T-helper 1 cell treated with Interleukin-12 subunit alpha and Interleukin-12 subunit beta and Interleukin-4 antibody, amounts not matched to agents 30 μg/mL and 1 μg/mL, for 36 hours (primary cell): ENCODE data around the gene SLC24A3.

Source experiments
- H3K27ac Mint-ChIP-seq: one replicate; pipeline ENCODE4 v1.8.0; 2021; ENCODE audit warnings: mild to moderate bottlenecking, mixed read lengths
- H3K27me3 Mint-ChIP-seq: one replicate; pipeline ENCODE4 v1.8.0; 2021; ENCODE audit warnings: low read depth, mixed read lengths
- H3K36me3 Mint-ChIP-seq: one replicate; pipeline ENCODE4 v1.8.0; 2021; ENCODE audit warnings: low read depth, mixed read lengths
- H3K4me1 Mint-ChIP-seq: one replicate; pipeline ENCODE4 v1.8.0; 2021; ENCODE audit warnings: low read depth, mixed read lengths
- H3K4me3 Mint-ChIP-seq: one replicate; pipeline ENCODE4 v1.8.0; 2021; ENCODE audit warnings: mild to moderate bottlenecking, moderate library complexity, mixed read lengths
- H3K9me3 Mint-ChIP-seq: one replicate; pipeline ENCODE4 v1.8.0; 2021; ENCODE audit warnings: mixed read lengths

Gene SLC24A3

GRCh38 chr20:19566226-19566945, 353.9 kb downstream of the SLC24A3 start:
- H3K4me1 Mint-ChIP-seq, result no peaks in the 10 kb centered on the region
- H3K9me3 Mint-ChIP-seq, result peaks cover 19% of the 10 kb centered on the region
- no peak overlapping the region for H3K4me3 Mint-ChIP-seq
- no peaks in the 10 kb centered on the region for H3K36me3 Mint-ChIP-seq
- no peak overlapping the region for H3K27ac Mint-ChIP-seq
- no peaks in the 10 kb centered on the region for H3K27me3 Mint-ChIP-seq

- Mint-ChIP-seq H3K36me3 (no peaks in the 10 kb centered on the region), H3K4me3 (no peak overlapping the region), H3K27ac (no peak overlapping the region), H3K4me1 (no peaks in the 10 kb centered on the region), H3K9me3 (peaks cover 19% of the 10 kb centered on the region), H3K27me3 (no peaks in the 10 kb centered on the region)
These were observed 355.7 kb downstream of the SLC24A3 start for GRCh38 chr20:19568128-19568527.

- H3K27me3 Mint-ChIP-seq, result no peaks in the 10 kb centered on the region
- H3K4me1 Mint-ChIP-seq, result no peaks in the 10 kb centered on the region
- H3K9me3 Mint-ChIP-seq, result peaks cover 19% of the 10 kb centered on the region
- no peak overlapping the region for H3K4me3 Mint-ChIP-seq
- no peak overlapping the region for H3K27ac Mint-ChIP-seq
- H3K36me3 Mint-ChIP-seq, result no peaks in the 10 kb centered on the region
These were observed 359.6 kb downstream of the SLC24A3 start for GRCh38 chr20:19571996-19572395.

- no peak overlapping the region for H3K27ac Mint-ChIP-seq
- H3K36me3 Mint-ChIP-seq, result no peaks in the 10 kb centered on the region
- H3K4me1 Mint-ChIP-seq, result no peaks in the 10 kb centered on the region
- H3K9me3 Mint-ChIP-seq, result no peaks in the 10 kb centered on the region
- H3K4me3 Mint-ChIP-seq, result no peak overlapping the region
- no peaks in the 10 kb centered on the region for H3K27me3 Mint-ChIP-seq
These were observed 365.2 kb downstream of the SLC24A3 start for GRCh38 chr20:19577692-19578091.

GRCh38 chr20:19582782-19583181, 370.3 kb downstream of the SLC24A3 start:
- Mint-ChIP-seq H3K36me3 (no peaks in the 10 kb centered on the region), H3K27ac (no peak overlapping the region), H3K4me3 (no peak overlapping the region), H3K27me3 (no peaks in the 10 kb centered on the region), H3K9me3 (no peaks in the 10 kb centered on the region), H3K4me1 (no peaks in the 10 kb centered on the region)

GRCh38 chr20:19583532-19584175, 371.2 kb downstream of the SLC24A3 start:
- no peak overlapping the region for H3K4me3 Mint-ChIP-seq
- H3K27ac Mint-ChIP-seq, result no peak overlapping the region
- H3K4me1 Mint-ChIP-seq, result no peaks in the 10 kb centered on the region
- H3K36me3 Mint-ChIP-seq, result no peaks in the 10 kb centered on the region
- no peaks in the 10 kb centered on the region for H3K27me3 Mint-ChIP-seq
- no peaks in the 10 kb centered on the region for H3K9me3 Mint-ChIP-seq

GRCh38 chr20:19588241-19588640, 375.8 kb downstream of the SLC24A3 start:
- H3K4me3 Mint-ChIP-seq, result no peak overlapping the region
- H3K4me1 Mint-ChIP-seq, result no peaks in the 10 kb centered on the region
- H3K27ac Mint-ChIP-seq, result no peak overlapping the region
- no peaks in the 10 kb centered on the region for H3K36me3 Mint-ChIP-seq
- no peaks in the 10 kb centered on the region for H3K27me3 Mint-ChIP-seq
- H3K9me3 Mint-ChIP-seq, result no peaks in the 10 kb centered on the region

- H3K4me3 Mint-ChIP-seq, result no peak overlapping the region
- no peaks in the 10 kb centered on the region for H3K4me1 Mint-ChIP-seq
- H3K36me3 Mint-ChIP-seq, result no peaks in the 10 kb centered on the region
- H3K27me3 Mint-ChIP-seq, result no peaks in the 10 kb centered on the region
- H3K27ac Mint-ChIP-seq, result no peak overlapping the region
- no peaks in the 10 kb centered on the region for H3K9me3 Mint-ChIP-seq
These were observed 376.3 kb downstream of the SLC24A3 start for GRCh38 chr20:19588732-19589131.

GRCh38 chr20:19589787-19590362, 377.4 kb downstream of the SLC24A3 start:
- Mint-ChIP-seq H3K4me3 (no peak overlapping the region), H3K27ac (no peak overlapping the region), H3K27me3 (no peaks in the 10 kb centered on the region), H3K36me3 (no peaks in the 10 kb centered on the region), H3K4me1 (no peaks in the 10 kb centered on the region), H3K9me3 (no peaks in the 10 kb centered on the region)

GRCh38 chr20:19590382-19590781, 377.9 kb downstream of the SLC24A3 start:
- Mint-ChIP-seq H3K4me1 (no peaks in the 10 kb centered on the region), H3K36me3 (no peaks in the 10 kb centered on the region), H3K9me3 (no peaks in the 10 kb centered on the region), H3K27me3 (no peaks in the 10 kb centered on the region), H3K27ac (no peak overlapping the region), H3K4me3 (no peak overlapping the region)

- H3K27ac Mint-ChIP-seq, result no peak overlapping the region
- no peaks in the 10 kb centered on the region for H3K9me3 Mint-ChIP-seq
- no peaks in the 10 kb centered on the region for H3K4me1 Mint-ChIP-seq
- H3K36me3 Mint-ChIP-seq, result no peaks in the 10 kb centered on the region
- H3K27me3 Mint-ChIP-seq, result no peaks in the 10 kb centered on the region
- no peak overlapping the region for H3K4me3 Mint-ChIP-seq
These were observed 381.3 kb downstream of the SLC24A3 start for GRCh38 chr20:19593762-19594161.

GRCh38 chr20:19594896-19595295, 382.5 kb downstream of the SLC24A3 start:
- H3K4me3 Mint-ChIP-seq, result no peak overlapping the region
- no peaks in the 10 kb centered on the region for H3K27me3 Mint-ChIP-seq
- no peak overlapping the region for H3K27ac Mint-ChIP-seq
- H3K4me1 Mint-ChIP-seq, result no peaks in the 10 kb centered on the region
- no peaks in the 10 kb centered on the region for H3K9me3 Mint-ChIP-seq
- no peaks in the 10 kb centered on the region for H3K36me3 Mint-ChIP-seq

- H3K36me3 Mint-ChIP-seq, result no peaks in the 10 kb centered on the region
- no peaks in the 10 kb centered on the region for H3K27me3 Mint-ChIP-seq
These were observed 385.8 kb downstream of the SLC24A3 start for GRCh38 chr20:19598117-19598850.

GRCh38 chr20:19599200-19599599, 386.8 kb downstream of the SLC24A3 start:
- H3K9me3 Mint-ChIP-seq, result no peaks in the 10 kb centered on the region
- no peak overlapping the region for H3K27ac Mint-ChIP-seq
- no peaks in the 10 kb centered on the region for H3K36me3 Mint-ChIP-seq
- no peaks in the 10 kb centered on the region for H3K27me3 Mint-ChIP-seq
- H3K4me3 Mint-ChIP-seq, result no peak overlapping the region
- H3K4me1 Mint-ChIP-seq, result no peaks in the 10 kb centered on the region

More at GRCh38 chr20:19598117-19598850, 385.8 kb downstream of the SLC24A3 start:
- Mint-ChIP-seq H3K9me3 (no peaks in the 10 kb centered on the region), H3K4me1 (no peaks in the 10 kb centered on the region), H3K4me3 (no peak overlapping the region), H3K27ac (no peak overlapping the region)

- Mint-ChIP-seq H3K4me1 (no peaks in the 10 kb centered on the region), H3K36me3 (no peaks in the 10 kb centered on the region)
These were observed 387.6 kb downstream of the SLC24A3 start for GRCh38 chr20:19600042-19600441.

More at GRCh38 chr20:19600042-19600441, 387.6 kb downstream of the SLC24A3 start:
- Mint-ChIP-seq H3K9me3 (no peaks in the 10 kb centered on the region), H3K27ac (no peak overlapping the region), H3K27me3 (no peaks in the 10 kb centered on the region), H3K4me3 (no peak overlapping the region)
